Neural progenitor cell (in vitro differentiated cells): Measurements from ENCODE around the gene CTSH. TPM values are rescaled to one million over a fixed set of nuclear protein-coding genes. Genes with fewer than 3 reads are reported as not detected.

Source experiments
- DNase-seq: peaks from one replicate; pipeline ENCODE4 v3.0.0-alpha.2; 2016; ENCODE audit warnings: low spot score
- H2AFZ ChIP-seq: fragments of 200-600 bp; sonication (generic); replicated peaks from 2 replicates; pipeline ENCODE4 v1.6.1; 2016; ENCODE audit warnings: antibody characterized with exemption
- H3F3A ChIP-seq: fragments of 200-600 bp; sonication (generic); 2 replicates; pipeline ENCODE4 v1.6.1; 2016; ENCODE audit warnings: antibody characterized with exemption, low read depth
- H3K27ac ChIP-seq: fragments of 200-600 bp; sonication (generic); 2 replicates; pipeline ENCODE4 v1.5.1; 2016; ENCODE audit warnings: mild to moderate bottlenecking
- H3K27me3 ChIP-seq: fragments of 200-600 bp; sonication (generic); 2 replicates; pipeline ENCODE4 v1.6.1; 2016; ENCODE audit warnings: mild to moderate bottlenecking, moderate library complexity
- H3K36me3 ChIP-seq: fragments of 200-600 bp; sonication (generic); 2 replicates; pipeline ENCODE4 v1.5.1; 2016
- H3K4me1 ChIP-seq: fragments of 200-600 bp; sonication (generic); 2 replicates; pipeline ENCODE4 v1.6.1; 2016; ENCODE audit warnings: mixed run types
- H3K4me2 ChIP-seq: fragments of 200-600 bp; sonication (generic); 2 replicates; pipeline ENCODE4 v1.6.1; 2016
- H3K4me3 ChIP-seq: fragments of 200-600 bp; sonication (generic); 2 replicates; pipeline ENCODE4 v1.5.1; 2016
- H3K79me2 ChIP-seq: fragments of 200-600 bp; sonication (generic); 2 replicates; pipeline ENCODE4 v1.6.1; 2016; ENCODE audit warnings: low read depth
- H3K9ac ChIP-seq: fragments of 200-600 bp; sonication (generic); 2 replicates; pipeline ENCODE4 v1.6.1; 2016
- H3K9me3 ChIP-seq: fragments of 200-600 bp; sonication (generic); 2 replicates; pipeline ENCODE4 v1.5.1; 2016; ENCODE audit warnings: low read depth
- H4K20me1 ChIP-seq: fragments of 200-600 bp; sonication (generic); 2 replicates; pipeline ENCODE4 v1.6.1; 2016; ENCODE audit warnings: low read depth
- H3K27ac Mint-ChIP-seq: 3 replicates; pipeline ENCODE4 v1.8.0; 2021; ENCODE audit warnings: mixed read lengths
- H3K27me3 Mint-ChIP-seq: 2 replicates; pipeline ENCODE4 v1.8.0; 2022; ENCODE audit warnings: low read depth, mild to moderate bottlenecking, inconsistent platforms, moderate library complexity, mixed read lengths; ENCODE audit not compliant: insufficient read depth
- H3K36me3 Mint-ChIP-seq: 3 replicates; pipeline ENCODE4 v1.8.0; 2021; ENCODE audit warnings: mixed read lengths
- H3K4me1 Mint-ChIP-seq: 3 replicates; pipeline ENCODE4 v1.8.0; 2021; ENCODE audit warnings: mixed read lengths
- H3K4me3 Mint-ChIP-seq: 3 replicates; pipeline ENCODE4 v1.8.0; 2021; ENCODE audit warnings: mild to moderate bottlenecking, moderate library complexity, mixed read lengths
- H3K9me3 Mint-ChIP-seq: 3 replicates; pipeline ENCODE4 v1.8.0; 2020; ENCODE audit warnings: mixed read lengths
- CTCF ChIP-seq: fragments of 200-600 bp; sonication (generic); IDR thresholded peaks from 2 replicates; pipeline ENCODE4 v1.5.1; 2017; ENCODE audit warnings: antibody characterized with exemption, mild to moderate bottlenecking
- EZH2 ChIP-seq: fragments of 200-600 bp; sonication (generic); IDR thresholded peaks from 2 replicates; pipeline ENCODE4 v1.6.1; 2017; ENCODE audit warnings: antibody characterized with exemption, mild to moderate bottlenecking, moderate library complexity
- EZH2phosphoT487 ChIP-seq: fragments of 200-600 bp; sonication (generic); IDR thresholded peaks from 2 replicates; pipeline ENCODE4 v1.6.1; 2017; ENCODE audit warnings: antibody characterized with exemption
- total RNA-seq: library from RNA; depleted of rRNA; stranded (reverse); fragments of >200 nt; gene quantifications from 2 replicates; pipeline ENCODE4 v1.2.3, GENCODE V29; 2015; ENCODE audit warnings: low replicate concordance

CTSH gene
- total RNA-seq, 1 donor from 2014 or later: 3.5 TPM

GRCh38 chr15:78969687-78970349 lies 25.0 kb upstream of the CTSH start:
- H3K79me2 ChIP-seq: no peaks in the 10 kb centered on the region
- no peaks in the 10 kb centered on the region for H3K4me1 ChIP-seq
- no peak for DNase-seq
- no peak overlapping the region for H3K4me2 ChIP-seq
- H3K4me3 ChIP-seq: no peak overlapping the region
- no peaks in the 10 kb centered on the region for H3K36me3 Mint-ChIP-seq
- H3K4me1 Mint-ChIP-seq: peaks cover 8% of the 10 kb centered on the region
- no peaks in the 10 kb centered on the region for H3K9me3 Mint-ChIP-seq
- H3K4me3 Mint-ChIP-seq: no peak overlapping the region
- no peak overlapping the region for H3K27ac ChIP-seq
- H3K27me3 ChIP-seq: no peaks in the 10 kb centered on the region
- TF ChIP-seq EZH2 (no peak), CTCF (no peak), EZH2phosphoT487 (no peak)
- no peaks in the 10 kb centered on the region for H3F3A ChIP-seq
- no peaks in the 10 kb centered on the region for H4K20me1 ChIP-seq
- H3K9me3 ChIP-seq: no peaks in the 10 kb centered on the region
- no peaks in the 10 kb centered on the region for H3K36me3 ChIP-seq
- peaks cover 6% of the 10 kb centered on the region for H3K27me3 Mint-ChIP-seq
- H2AFZ ChIP-seq: no peak overlapping the region
- H3K9ac ChIP-seq: no peak overlapping the region
- H3K27ac Mint-ChIP-seq: no peak overlapping the region

GRCh38 chr15:78968539-78969271 lies 23.9 kb upstream of the CTSH start:
- no peak for DNase-seq
- Mint-ChIP-seq H3K36me3 (no peaks in the 10 kb centered on the region), H3K4me1 (peaks cover 8% of the 10 kb centered on the region), H3K27me3 (peaks cover 6% of the 10 kb centered on the region), H3K9me3 (no peaks in the 10 kb centered on the region), H3K27ac (no peak overlapping the region), H3K4me3 (no peak overlapping the region)
- Histone ChIP-seq H3K27ac (no peak overlapping the region), H3F3A (no peaks in the 10 kb centered on the region), H3K9me3 (no peaks in the 10 kb centered on the region), H2AFZ (no peak overlapping the region), H3K27me3 (no peaks in the 10 kb centered on the region), H3K4me3 (no peak overlapping the region), H3K4me1 (no peaks in the 10 kb centered on the region), H3K4me2 (no peak overlapping the region), H4K20me1 (no peaks in the 10 kb centered on the region), H3K36me3 (no peaks in the 10 kb centered on the region), H3K79me2 (no peaks in the 10 kb centered on the region), H3K9ac (no peak overlapping the region)
- TF ChIP-seq EZH2 (no peak), CTCF (no peak), EZH2phosphoT487 (no peak)

- Histone ChIP-seq H3K9me3 (no peaks in the 10 kb centered on the region), H3F3A (no peaks in the 10 kb centered on the region), H3K79me2 (no peaks in the 10 kb centered on the region), H4K20me1 (no peaks in the 10 kb centered on the region), H3K27me3 (no peaks in the 10 kb centered on the region), H3K4me3 (no peak overlapping the region), H3K9ac (no peak overlapping the region), H2AFZ (no peak overlapping the region), H3K27ac (no peak overlapping the region), H3K4me1 (no peaks in the 10 kb centered on the region), H3K36me3 (no peaks in the 10 kb centered on the region), H3K4me2 (no peak overlapping the region)
- Mint-ChIP-seq H3K9me3 (no peaks in the 10 kb centered on the region), H3K27ac (no peak overlapping the region), H3K4me3 (no peak overlapping the region), H3K27me3 (peaks cover 6% of the 10 kb centered on the region), H3K36me3 (no peaks in the 10 kb centered on the region), H3K4me1 (peaks cover 8% of the 10 kb centered on the region)
- DNase-seq: no peak
- TF ChIP-seq EZH2phosphoT487: no peak
- no peak for TF ChIP-seq CTCF
- TF ChIP-seq EZH2: no peak
Measured at GRCh38 chr15:78968114-78968513, 23.3 kb upstream of the CTSH start.
